GM12875 (cell line): ENCODE results near the gene CNPY4.
"Not testable (repeated sequence)": the region's sequence is repeated elsewhere in the genome, so short reads cannot be mapped to it uniquely, and the experiment has no call there.

Experiments
- H3K4me3 ChIP-seq: one replicate; pipeline ENCODE4 v1.5.1; 2011; ENCODE audit warnings: low read depth, low read length, control low read depth
- TF ChIP-seq, protein P1 (sequence below): IDR thresholded peaks from 2 replicates; pipeline ENCODE4 v1.5.1; 2011; ENCODE audit warnings: low read depth, mild to moderate bottlenecking, control low read depth, inconsistent platforms, low read length, moderate library complexity, borderline replicate concordance; ENCODE audit not compliant: insufficient read depth

CNPY4 gene

DNA sequence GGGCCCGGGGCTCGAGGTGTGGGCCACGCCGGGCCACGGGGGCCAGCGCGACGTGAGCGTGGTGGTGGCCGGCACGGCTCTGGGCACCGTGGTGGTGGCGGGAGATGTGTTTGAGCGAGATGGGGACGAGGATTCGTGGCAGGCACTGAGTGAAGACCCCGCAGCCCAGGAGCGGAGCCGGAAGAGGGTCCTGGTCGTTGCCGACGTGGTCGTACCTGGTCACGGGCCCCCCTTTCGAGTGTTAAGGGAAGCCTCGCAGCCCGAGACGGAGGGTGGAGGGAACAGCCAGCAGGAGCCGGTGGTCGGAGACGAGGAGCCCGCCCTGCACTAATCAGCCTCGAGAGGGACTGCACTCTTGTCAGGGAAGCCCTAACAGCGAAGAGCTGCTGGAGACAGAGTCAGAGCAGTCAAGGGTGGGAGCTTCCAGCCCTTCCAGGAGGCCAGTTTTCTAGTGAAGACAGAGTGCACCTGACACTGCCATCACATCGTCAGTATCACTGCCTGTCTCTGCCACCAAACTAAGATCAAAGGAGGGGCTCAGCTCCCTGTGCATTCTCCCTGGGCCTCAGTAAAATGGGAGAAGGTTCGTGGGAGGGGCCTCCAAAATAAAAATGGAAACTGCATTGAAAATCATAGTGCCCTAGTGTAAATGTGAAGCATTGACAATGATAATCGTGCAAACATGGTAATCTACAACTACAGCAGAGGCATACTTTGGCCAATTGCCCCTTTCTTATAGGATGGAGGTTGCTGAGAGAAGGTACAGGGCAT lies 8.6 kb downstream of the CNPY4 start:
- TF ChIP-seq, protein P1, sequence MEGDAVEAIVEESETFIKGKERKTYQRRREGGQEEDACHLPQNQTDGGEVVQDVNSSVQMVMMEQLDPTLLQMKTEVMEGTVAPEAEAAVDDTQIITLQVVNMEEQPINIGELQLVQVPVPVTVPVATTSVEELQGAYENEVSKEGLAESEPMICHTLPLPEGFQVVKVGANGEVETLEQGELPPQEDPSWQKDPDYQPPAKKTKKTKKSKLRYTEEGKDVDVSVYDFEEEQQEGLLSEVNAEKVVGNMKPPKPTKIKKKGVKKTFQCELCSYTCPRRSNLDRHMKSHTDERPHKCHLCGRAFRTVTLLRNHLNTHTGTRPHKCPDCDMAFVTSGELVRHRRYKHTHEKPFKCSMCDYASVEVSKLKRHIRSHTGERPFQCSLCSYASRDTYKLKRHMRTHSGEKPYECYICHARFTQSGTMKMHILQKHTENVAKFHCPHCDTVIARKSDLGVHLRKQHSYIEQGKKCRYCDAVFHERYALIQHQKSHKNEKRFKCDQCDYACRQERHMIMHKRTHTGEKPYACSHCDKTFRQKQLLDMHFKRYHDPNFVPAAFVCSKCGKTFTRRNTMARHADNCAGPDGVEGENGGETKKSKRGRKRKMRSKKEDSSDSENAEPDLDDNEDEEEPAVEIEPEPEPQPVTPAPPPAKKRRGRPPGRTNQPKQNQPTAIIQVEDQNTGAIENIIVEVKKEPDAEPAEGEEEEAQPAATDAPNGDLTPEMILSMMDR, result no peak
- H3K4me3 ChIP-seq, result peak overlapping the region; percentile 87

DNA sequence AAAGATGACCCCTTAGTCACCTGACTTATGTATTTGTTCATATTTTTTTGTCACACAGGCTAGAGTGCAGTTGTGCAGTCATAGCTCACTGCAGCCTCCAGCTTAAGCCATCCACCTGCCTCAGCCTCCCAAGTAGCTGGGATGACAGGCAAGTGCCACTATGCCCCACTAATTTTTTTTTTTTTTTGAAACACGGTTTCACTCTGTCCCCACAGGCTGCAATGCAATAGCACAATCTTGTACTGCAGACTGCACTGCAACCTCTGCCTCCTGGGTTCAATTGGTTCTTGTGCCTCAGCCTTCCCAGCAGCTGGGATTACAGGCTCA lies 9.2 kb downstream of the CNPY4 start:
- H3K4me3 ChIP-seq, result no peak overlapping the region
- TF ChIP-seq, protein P1, result no peak

DNA sequence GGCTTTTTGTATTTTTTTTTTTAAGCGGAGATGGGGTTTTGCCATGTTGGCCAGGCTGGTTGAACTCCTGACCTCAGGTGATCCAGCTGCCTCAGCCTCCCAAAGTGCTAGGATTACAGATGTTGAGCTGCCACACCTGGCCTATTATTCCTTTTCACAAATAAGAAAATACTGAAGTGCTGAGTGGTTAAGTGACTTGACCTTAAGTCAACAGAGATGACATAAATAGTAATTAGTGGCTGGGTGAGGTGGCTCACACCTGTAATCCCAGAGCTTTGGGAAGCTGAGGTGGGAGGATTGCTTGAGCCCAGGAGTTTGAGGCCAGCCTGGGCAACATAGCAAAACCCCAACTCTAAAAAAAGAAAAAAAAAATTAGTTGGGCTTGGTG lies 10.8 kb downstream of the CNPY4 start:
- H3K4me3 ChIP-seq, result not testable (repeated sequence)

DNA sequence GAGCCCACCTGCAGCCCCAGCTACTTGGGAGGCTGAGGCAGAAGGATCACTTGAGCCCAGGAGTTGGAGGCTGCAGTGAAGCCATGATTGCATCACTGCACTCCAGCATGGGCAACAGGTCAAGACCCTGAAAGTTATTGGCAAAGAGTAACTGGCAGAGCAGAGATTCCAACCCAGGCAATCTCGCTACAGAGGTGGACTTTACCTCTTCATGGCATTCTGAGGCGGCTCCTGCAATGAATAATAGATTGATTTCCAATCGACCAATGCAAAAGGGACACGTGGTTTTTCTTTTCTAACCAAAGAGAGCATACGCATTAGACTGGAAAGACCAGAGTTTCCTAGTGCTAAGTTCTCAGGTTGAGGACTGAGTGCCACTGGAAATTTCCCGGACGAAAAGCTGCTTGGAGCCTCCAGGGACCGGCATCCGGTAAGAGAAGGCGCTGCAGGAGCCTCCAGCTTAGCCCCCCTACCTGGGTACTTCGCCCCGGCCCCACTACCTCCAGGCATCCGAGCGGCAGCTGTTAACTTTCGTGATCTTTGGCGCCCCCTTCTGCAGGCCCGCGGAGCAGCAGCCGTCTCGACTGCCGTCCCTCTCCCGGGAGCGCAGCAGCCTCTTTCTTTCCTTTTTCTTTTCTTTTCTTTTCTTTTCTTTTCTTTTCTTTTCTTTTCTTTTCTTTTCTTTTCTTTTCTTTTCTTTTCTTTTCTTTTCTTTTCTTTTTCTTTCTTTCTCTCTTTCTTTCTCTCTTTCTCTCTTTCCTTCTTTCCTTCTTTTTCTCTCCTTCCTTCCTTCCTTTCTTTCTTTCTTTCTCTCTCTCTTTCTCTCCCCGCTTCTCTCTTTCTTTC lies 11.4 kb downstream of the CNPY4 start:
- TF ChIP-seq, protein P1, result peak; percentile 80
- H3K4me3 ChIP-seq, result no peak overlapping the region

DNA sequence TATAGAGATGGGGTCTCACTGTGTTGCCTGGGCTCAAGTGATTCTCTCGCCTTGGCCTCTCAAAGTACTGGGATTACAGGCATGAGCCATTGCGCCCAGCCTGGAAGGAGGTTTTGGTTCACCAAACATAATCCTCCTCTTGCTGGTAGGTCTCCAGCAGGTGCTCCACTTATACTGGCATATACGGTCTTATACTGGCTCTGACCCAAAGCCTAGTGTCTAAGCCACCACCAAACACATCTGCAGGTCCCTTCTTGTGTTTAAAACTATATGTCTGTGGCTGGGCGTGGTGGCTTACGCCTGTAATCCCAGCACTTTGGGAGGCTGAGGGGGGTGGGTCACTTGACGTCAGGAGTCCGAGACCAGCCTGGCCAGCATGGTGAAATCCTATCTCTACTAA lies 12.7 kb downstream of the CNPY4 start:
- TF ChIP-seq, protein P1, result no peak

DNA sequence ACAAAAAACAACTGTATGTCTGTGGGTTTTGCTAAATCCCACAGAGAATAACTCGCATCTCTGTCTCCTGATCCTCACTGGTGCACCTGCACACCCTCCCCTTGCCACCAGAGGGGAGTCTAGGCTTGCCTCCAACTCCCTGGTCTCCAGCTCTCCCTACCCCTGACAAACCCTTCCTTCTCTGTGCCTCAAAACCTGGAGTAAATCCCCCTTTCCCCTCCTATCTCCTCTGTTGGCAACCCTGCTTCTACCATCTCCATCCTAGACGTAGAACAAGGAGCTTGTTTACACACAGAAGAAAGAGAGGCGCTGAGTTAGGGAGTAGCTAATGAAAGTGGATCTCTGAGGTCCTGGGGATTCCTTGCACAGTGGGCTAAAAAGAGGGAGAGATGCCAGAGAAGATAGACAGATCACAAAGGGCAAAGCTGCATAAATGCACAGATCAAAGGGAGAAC lies 13.3 kb downstream of the CNPY4 start:
- TF ChIP-seq, protein P1, result peak; percentile 96
- no peak overlapping the region for H3K4me3 ChIP-seq

More for the DNA sequence above, 12.7 kb downstream of the CNPY4 start:
- no peak overlapping the region for H3K4me3 ChIP-seq

DNA sequence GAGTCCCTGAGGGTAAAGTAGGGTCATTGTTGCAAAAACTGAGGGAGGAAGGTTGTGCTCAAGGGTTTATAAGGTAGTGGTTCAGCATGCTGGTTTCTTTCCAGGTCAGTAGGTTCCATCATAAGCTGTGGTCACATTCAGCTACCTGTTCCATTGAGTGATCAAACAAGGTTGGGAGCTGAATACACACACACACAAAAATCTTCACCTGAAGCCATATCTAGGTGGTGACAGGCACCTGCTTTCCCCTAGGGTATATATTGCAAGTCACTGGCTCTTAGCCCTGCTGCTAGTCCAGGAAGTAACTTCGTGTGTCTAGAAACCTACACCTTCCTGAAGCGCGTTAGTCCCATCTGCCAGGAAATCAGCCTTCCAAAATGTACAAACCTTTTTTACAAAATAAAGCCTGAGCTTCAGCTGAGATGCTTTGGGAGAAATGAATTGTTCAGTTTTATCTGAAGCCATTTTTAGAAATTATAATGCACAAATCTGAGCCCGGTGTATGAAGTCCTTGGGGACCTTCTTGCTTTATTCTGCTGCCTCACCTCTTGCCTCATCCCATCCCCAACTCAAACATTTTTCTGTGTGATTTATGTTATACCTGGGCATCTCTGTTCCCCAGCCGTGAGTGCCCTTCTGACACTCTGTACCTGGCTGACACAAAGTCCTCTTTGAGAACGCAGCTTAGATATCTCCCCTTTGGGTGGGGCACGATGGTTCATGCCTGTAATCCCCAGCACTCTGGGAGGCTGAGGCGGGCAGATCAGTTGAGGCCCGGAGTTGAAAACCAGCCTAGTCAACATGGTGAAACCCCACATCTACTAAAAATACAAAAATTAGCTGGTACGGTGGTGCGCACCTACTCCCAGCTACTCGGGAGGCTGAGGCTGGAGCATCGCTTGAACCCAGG lies 18.7 kb downstream of the CNPY4 start:
- no peak overlapping the region for H3K4me3 ChIP-seq
- TF ChIP-seq, protein P1, result no peak
